GM21515 (cell line): ENCODE data around the gene PCDHB9.
"Not testable (repeated sequence)": the region's sequence is repeated elsewhere in the genome, so short reads cannot be mapped to it uniquely, and the experiment has no call there.

ENCODE experiments used
- ATAC-seq: cut with Tn5 transposase; IDR thresholded peaks from one replicate; pipeline ENCODE4 v1.9.1; 2021; ENCODE audit not compliant: unreplicated experiment

Gene PCDHB9

GRCh38 chr5:141184117-141184855 lies 2.7 kb upstream of the PCDHB9 start:
- ATAC-seq, result not testable (repeated sequence)

- ATAC-seq, result not testable (repeated sequence)
Observed at GRCh38 chr5:141188682-141189081, 1.7 kb downstream of the PCDHB9 start.

GRCh38 chr5:141189131-141189530 lies 2.2 kb downstream of the PCDHB9 start:
- not testable (repeated sequence) for ATAC-seq

- no peak for ATAC-seq
Observed at GRCh38 chr5:141192110-141192725, 5.3 kb downstream of the PCDHB9 start, which contains the start of gene PCDHB10. TSS of gene PCDHB10 (plus strand) at chr5:141192353. CDS start at chr5:141192553, 200 bp downstream.

GRCh38 chr5:141194332-141194731 lies 7.4 kb downstream of the PCDHB9 start:
- ATAC-seq, result not testable (repeated sequence)

GRCh38 chr5:141196363-141196762 lies 9.4 kb downstream of the PCDHB9 start:
- ATAC-seq, result no peak

- no peak for ATAC-seq
Observed at GRCh38 chr5:141199359-141200235, 12.6 kb downstream of the PCDHB9 start, which contains the start of gene PCDHB11. TSS of gene PCDHB11 (plus strand) at chr5:141199627. CDS start at chr5:141199775, 148 bp downstream.

- not testable (repeated sequence) for ATAC-seq
Observed at GRCh38 chr5:141201126-141201525, 14.2 kb downstream of the PCDHB9 start.

GRCh38 chr5:141201646-141202045 lies 14.7 kb downstream of the PCDHB9 start:
- not testable (repeated sequence) for ATAC-seq

GRCh38 chr5:141208478-141208877 lies 21.5 kb downstream of the PCDHB9 start, which contains the start of gene PCDHB12:
TSS of gene PCDHB12 (plus strand) at chr5:141208719. CDS start at chr5:141208908, 189 bp downstream.
- ATAC-seq, result no peak

- ATAC-seq, result not testable (repeated sequence)
Observed at GRCh38 chr5:141210281-141210680, 23.3 kb downstream of the PCDHB9 start.

GRCh38 chr5:141210849-141211248 lies 23.9 kb downstream of the PCDHB9 start:
- ATAC-seq, result not testable (repeated sequence)

- ATAC-seq, result not testable (repeated sequence)
Observed at GRCh38 chr5:141213656-141214339, 26.8 kb downstream of the PCDHB9 start, which contains the start of gene PCDHB13. TSS of gene PCDHB13 (plus strand) at chr5:141213919. CDS start at chr5:141214124, 205 bp downstream.

GRCh38 chr5:141214583-141214982 lies 27.6 kb downstream of the PCDHB9 start:
- ATAC-seq, result not testable (repeated sequence)

- not testable (repeated sequence) for ATAC-seq
Observed at GRCh38 chr5:141215504-141215903, 28.5 kb downstream of the PCDHB9 start.

GRCh38 chr5:141216035-141216434 lies 29.1 kb downstream of the PCDHB9 start:
- ATAC-seq, result not testable (repeated sequence)

- ATAC-seq, result no peak
Observed at GRCh38 chr5:141223112-141223783, 36.3 kb downstream of the PCDHB9 start, which contains the start of gene PCDHB14. TSS of gene PCDHB14 (plus strand) at chr5:141223343. CDS start at chr5:141223506, 163 bp downstream.

GRCh38 chr5:141224844-141225243 lies 37.9 kb downstream of the PCDHB9 start:
- not testable (repeated sequence) for ATAC-seq

GRCh38 chr5:141225421-141225820 lies 38.5 kb downstream of the PCDHB9 start:
- not testable (repeated sequence) for ATAC-seq
